ENCODE results near the gene TMEM232.

GRCh38 chr5:110588286-110588980 is 138.0 kb downstream of the TMEM232 start:
- TF ChIP-seq CTCF (IDR thresholded peaks at IDR 0.05) (no peak), REST (IDR thresholded peaks at IDR 0.05; ENCODE audit: insufficient read depth in 1 of 2, low read depth in 2 of 2, low read length in 1 of 2) (no peak)

All from Panc1 (cell line).